CD4-positive, alpha-beta T cell treated with Interferon alpha-2 for 1 hour (primary cell): ENCODE measurements around the gene GZMA.

Source experiments
- DNase-seq, 2 donors: peaks; one replicate each; pipeline ENCODE4 v3.0.0-alpha.2; 2020 to 2022

GZMA gene

DNA sequence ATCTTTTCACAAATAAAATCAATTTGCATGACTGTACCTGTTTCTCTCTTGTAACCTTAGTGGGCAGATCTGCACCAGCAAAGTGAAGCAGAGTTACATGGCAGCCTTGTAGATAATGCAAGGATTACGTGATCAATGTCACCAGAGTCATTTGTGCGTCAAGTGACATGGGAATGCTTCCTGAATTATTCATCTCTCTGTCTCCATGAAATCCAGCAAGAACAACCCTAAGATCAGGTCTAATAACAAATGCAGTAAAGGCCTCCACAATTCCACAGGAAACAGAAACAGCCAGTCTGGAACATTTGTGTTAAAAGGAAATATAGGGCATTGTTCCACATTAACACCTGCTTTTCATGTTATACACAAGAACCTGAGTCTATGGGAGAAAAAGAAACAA lies 7.8 kb downstream of the GZMA start:
- no peak for DNase-seq

DNA sequence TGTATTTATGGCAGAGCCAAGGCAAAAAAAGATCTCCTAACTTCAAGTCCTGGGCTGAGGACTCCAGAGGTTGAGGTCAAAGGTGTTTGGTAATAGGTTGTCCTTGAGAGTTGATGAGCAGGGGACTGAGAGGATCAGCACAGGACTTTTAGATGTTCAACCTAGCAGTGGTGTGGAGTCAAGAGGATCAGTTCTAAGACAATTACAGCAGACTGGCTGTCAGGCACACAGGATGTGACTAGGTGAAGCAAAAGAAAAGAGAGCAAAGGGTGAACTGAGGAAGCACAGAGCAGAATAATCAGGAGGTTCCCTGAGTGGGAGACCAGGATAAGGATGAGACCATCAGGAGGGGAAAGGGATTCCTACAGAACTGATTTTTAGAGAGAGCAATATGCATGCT lies 10.9 kb downstream of the GZMA start:
- no peak for DNase-seq

DNA sequence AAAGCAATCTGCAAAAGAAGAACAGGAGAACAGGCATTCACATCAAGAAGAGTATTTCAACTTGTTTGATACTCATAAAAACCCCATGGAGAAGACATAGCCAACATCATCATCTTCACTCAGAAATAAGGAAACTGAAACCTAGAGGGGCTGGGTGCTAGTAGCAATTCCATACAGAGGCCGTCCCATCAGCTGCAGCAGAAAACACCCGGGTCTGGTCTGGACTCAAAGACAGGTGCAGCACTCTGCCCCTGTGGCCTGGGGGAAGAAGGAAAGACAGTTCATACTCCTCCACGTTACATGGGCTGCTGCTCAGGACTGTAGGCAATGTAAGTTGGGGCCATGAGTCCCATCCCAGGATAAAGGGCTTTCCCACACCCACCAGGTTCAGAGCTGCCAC lies 11.6 kb downstream of the GZMA start:
- no peak for DNase-seq

- no peak for DNase-seq
These were observed 20.9 kb downstream of the GZMA start for GRCh38 chr5:55123365-55123764.

DNA sequence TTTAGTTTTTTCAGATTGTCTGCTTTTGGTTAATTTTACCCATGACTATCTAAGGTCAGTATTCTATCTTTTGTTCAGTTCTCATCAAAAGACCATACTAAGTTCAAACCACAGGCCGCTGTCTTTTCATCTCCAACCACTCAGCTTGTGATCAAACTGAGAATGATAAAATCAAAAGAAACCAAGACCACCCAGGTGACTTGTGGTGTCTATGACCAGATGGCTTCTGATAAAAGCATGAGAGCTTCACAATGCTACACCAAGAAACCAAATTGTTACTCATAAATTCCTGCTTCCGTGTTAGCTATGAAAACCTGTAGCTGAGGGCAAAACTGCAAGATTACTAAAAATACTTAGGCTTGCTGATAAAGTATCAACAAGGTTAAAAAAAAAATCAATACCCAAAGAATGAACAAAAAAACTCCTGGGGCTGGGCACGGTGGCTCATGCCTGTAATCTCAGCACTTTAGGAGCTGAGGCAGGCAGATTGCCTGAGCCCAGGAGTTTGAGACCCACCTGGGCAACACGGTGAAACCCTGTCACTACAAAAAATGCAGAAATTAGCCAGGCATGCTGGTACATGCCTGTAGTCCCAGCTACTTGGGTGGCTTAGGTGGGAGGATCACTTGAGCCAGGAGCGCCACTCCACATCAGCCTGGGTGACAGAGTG lies 31.7 kb downstream of the GZMA start:
- peak in 1 of 2 donors; percentile 2 for DNase-seq

GRCh38 chr5:55136521-55136920 lies 34.1 kb downstream of the GZMA start:
- DNase-seq: no peak

GRCh38 chr5:55140908-55141665 lies 38.6 kb downstream of the GZMA start:
- no peak for DNase-seq

DNA sequence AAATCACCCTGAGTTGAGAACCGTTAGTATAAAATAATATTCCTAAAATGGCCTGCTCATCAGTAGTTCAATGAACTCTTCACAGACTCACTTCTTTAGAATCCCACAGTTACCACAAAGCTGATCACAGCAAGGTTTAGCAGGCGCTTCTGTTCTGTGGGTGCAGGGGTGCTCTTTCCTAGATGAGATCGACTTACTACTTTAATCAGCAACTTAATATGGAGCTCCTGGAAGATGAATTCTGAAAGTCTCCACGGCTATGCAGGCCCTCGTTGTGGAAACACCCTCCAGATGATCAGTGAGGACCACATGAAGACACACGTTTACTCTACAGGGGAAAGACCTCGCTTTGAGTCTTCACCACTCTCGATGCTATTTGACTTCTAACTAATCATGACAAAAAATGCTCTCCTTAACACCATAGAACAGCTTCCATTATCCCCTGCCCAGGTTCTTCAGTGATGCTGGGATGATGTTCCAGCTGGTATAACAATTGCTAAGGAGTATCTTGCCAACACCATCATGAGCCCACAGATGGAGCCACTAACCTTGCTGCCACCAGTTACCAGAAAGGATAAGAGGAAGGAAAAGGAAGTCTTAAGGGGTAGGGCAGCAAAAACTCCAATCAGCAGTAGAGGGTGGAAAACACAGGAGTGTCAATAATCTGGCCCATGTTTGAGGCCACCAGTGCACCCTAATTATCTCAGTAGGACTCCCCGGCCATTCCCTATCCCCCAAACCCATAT lies 39.7 kb downstream of the GZMA start:
- DNase-seq: peak in 1 of 2 donors; percentile 24

DNA sequence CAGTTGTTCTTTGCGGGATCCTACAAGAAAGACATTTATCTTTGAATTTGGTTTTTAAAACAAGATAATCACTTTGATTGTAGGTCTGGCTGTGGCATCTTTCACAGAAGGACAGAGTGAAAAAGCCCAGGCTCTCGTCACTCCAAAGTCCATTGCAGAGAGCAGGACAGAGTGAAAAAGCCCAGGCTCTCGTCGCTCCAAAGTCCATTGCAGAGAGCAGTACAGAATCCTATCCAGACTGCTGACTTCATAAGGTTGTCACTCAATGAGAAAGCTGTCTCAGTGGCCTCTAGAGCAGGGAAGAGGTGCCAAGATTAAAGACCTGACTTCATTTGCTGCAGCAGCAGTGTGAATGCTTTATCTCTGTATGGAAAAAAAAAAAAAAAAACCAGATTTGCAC lies 41.2 kb downstream of the GZMA start:
- DNase-seq: no peak

DNA sequence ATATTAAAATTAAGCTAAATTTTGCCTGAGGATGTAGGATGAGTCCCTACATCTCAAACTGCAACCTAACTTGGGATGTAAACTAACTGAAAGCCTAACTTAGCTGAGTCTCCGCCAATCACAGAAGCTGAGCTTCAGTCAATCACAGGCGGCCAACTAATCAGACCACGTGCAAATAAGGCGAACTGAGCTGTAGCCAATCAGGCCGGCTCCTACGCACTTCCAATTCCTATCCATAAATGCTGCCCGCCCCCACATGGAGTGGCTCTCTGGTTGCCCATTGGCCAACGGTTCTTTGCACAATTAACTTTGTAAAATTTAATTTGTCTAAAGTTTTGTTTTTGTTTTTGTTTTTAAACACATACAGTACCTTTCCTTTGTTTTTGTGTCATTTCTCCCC lies 43.6 kb downstream of the GZMA start:
- DNase-seq: no peak

DNA sequence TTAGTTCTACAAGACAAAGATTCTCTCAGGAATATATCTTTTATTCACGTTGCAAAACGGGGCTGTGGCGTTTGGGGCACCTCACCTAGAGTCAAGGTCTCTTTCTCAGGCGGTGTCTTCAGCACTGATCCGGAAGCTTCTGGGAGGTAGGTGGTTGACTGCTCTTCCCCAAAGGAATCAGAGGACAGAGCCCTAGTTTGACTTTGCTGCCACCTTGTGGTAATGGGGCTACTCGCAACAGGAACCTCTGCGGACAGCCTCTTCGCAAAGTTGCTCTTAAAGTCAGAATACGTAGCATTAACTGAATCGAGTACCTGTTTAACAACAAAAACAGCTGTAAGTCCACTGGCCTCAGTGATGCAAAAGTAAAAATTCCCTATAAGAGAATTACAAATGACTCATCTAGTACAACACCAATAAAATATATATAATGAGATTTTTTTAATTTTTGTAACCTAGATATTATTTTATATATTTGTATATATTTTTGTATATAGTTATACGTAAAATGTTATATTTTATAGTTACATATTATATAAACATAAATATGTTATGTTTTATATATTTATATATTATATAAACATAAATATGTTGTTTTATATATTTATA lies 44.2 kb downstream of the GZMA start:
- DNase-seq: peak; percentile 79 to 90

DNA sequence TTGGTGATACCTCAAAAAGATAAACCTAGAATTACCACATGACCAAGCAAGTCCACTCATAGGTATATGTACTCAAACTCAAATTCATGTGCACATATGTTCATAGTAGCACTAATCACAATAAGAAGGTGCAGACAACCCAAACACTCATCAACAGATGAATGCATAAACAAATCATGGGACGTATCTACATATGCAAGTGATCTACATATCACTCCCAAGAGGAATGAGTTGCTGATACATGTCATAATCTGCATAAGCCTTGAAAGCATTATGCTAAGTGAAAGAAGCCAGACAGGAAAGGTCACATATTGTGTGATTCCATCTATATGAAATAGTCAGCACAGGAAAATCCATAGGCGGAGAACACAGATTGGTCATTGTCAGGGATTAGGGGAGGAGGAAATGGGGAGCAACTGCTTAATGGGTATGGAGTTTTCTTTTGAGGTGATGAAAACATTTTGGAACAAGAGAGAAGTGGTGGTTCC lies 46.9 kb downstream of the GZMA start:
- no peak for DNase-seq

- DNase-seq: no peak
These were observed 49.7 kb downstream of the GZMA start for GRCh38 chr5:55151923-55152842.

GRCh38 chr5:55154873-55155272 lies 52.4 kb downstream of the GZMA start:
- DNase-seq: no peak
